OCI-M2 (cell line): Measurements from ENCODE around the gene MVB12B.
"Not testable (repeated sequence)": the region's sequence is repeated elsewhere in the genome, so short reads cannot be mapped to it uniquely, and the experiment has no call there.

Experiments
- DNase-seq: peaks from one replicate; lab custom pipeline; 2025; ENCODE audit not compliant: unreplicated experiment; lab: John Stamatoyannopoulos, UW

MVB12B gene

DNA sequence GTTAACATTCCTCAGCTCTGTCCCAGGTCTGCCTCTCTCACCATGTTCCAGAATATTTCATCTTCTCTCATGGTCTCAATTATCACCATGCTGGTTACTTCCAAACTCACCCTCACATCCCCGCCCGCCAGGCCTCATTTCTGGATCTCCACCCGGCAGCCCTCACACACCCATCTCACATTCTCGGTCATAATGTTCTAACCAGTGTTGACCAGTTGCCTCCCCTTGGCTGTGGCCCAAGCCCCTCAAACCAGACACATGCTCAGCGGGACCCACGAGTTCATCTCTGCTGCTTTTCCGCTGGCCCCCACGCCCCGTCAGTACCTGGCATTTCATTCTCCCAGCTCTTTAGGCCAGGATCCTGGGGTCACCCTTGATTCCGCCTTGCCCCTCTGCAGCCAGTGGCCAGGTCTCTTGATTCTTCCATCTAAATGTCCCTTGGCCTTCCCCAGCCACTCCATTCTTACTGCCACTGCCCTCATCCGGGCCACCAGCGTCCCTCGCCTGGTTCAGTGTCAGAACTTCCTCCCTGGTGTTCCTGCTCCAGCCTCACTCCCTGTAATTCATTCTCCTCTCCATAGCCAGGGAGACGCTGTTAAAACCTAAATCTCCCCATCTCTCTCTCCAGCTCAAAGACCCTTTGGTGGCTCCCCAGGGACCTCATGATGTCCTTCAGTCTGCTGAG is 141.7 kb downstream of the MVB12B start:
- no peak for DNase-seq

GRCh38 chr9:126470241-126470993 is 143.8 kb downstream of the MVB12B start:
- DNase-seq, result no peak

DNA sequence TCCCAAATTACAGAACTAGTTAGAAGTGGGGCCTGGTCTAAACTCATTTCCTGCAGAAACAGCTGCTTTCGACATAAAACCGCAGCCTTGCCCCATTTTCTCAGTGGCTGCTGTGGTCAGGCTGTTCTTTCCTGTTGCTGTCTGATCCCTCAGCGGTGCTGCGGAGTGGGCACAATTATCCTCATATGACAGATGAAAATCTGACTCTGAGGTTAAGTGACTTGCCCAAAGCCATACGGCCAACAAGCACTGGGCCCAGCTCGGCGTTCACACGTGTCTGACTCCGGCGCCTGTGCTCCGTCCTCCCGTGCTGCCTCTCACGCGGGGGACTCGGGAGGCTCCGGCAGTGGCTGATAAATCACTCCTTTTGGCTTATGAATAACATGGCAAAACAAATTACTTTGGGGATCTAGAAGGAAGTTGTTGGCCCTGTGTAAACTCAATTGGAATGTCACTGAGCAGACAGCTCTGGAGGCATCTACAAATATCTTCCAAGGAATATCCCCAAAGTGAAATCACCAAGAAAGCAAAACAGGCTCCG is 144.5 kb downstream of the MVB12B start:
- no peak for DNase-seq

- DNase-seq, result no peak
Observed at GRCh38 chr9:126472198-126472947, 145.7 kb downstream of the MVB12B start.

- no peak for DNase-seq
Observed at GRCh38 chr9:126472948-126473298, 146.3 kb downstream of the MVB12B start.

- no peak for DNase-seq
Observed at GRCh38 chr9:126474206-126474765, 147.7 kb downstream of the MVB12B start.

DNA sequence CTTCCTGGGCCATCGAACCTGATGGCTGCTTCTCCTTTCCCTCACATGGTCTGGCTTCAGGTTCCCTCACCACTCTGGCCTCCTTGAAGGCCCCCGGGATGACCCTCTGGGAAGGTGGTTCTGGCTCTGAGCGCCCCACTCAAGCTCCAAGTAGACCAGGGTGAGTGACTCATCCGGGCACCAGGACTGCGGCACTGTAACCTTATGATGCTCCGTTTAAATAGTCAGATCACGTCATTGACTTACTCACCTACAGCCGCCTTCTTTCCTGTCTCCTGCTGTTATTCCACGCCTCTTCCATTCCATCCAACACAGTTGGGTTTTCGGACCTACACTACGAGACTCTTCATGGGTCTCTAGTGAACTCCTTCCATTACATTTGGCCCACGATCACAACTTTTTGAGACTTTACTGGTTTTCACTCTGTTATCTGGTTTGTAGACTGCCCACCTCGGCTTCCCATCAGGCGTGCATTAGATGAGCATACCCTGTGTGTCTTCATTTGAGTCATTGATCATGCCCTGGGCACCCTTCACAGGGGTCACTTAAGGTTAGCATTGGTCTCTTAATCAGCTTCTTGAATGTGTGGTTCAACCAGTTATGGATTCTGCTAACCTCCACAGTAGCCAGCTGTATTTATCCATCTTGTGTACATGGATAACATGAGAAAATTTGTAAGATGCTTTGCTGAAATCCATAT is 148.3 kb downstream of the MVB12B start:
- no peak for DNase-seq

DNA sequence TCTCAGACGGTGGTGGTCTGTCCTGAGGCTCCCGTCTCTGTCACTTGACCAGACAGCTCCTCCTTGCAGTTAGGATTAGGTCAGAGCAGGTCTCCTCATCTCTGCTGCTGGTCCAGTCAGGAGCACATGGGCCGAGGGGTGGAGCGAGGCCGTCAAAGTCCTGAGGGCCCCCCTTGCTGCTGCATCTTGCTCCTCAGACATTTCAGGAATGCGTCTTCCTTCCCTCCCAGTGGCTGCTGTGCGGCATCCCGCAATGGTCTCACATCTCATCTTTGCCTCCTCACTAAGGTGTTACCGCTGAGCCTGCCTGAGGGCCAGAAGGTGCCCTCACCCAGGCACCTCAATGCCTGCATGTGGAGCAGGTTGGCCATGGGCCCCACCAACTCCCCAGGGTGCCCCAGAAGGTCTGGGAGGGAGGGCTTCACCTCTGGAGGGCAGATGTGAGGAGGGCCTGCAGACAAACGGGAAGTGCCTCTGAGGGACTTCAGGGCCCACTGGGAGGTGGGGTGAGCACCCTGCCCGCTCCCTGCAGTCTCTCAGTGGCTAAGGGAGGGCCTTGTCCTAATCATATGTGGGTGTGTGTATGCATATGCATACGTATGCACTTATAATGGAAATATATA is 149.4 kb downstream of the MVB12B start:
- no peak for DNase-seq

GRCh38 chr9:126477432-126477831 is 150.8 kb downstream of the MVB12B start:
- DNase-seq, result not testable (repeated sequence)

- DNase-seq, result no peak
Observed at GRCh38 chr9:126478216-126478981, 151.8 kb downstream of the MVB12B start.

DNA sequence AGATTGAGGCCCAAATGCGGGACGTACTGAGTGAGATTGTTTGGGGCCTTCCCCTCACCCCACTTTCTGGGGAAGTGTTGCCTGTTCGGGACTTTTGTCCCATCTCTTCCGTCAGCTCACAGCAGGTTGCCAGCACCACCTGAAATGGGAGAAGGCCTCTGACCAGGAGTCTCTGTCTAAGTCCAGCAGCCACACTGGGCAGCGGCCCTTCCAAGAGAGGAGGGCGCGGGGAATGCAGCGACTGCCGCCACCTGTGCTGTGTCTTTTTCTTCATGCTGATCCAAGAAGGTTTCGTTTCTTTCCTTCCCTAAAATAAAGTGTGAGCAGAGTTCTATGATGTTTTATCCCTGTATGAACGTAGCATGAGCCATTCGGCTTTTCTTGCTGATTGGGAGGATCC is 152.9 kb downstream of the MVB12B start:
- DNase-seq, result no peak

GRCh38 chr9:126480813-126481212 is 154.2 kb downstream of the MVB12B start:
- no peak for DNase-seq

GRCh38 chr9:126481862-126482261 is 155.2 kb downstream of the MVB12B start:
- DNase-seq, result no peak

DNA sequence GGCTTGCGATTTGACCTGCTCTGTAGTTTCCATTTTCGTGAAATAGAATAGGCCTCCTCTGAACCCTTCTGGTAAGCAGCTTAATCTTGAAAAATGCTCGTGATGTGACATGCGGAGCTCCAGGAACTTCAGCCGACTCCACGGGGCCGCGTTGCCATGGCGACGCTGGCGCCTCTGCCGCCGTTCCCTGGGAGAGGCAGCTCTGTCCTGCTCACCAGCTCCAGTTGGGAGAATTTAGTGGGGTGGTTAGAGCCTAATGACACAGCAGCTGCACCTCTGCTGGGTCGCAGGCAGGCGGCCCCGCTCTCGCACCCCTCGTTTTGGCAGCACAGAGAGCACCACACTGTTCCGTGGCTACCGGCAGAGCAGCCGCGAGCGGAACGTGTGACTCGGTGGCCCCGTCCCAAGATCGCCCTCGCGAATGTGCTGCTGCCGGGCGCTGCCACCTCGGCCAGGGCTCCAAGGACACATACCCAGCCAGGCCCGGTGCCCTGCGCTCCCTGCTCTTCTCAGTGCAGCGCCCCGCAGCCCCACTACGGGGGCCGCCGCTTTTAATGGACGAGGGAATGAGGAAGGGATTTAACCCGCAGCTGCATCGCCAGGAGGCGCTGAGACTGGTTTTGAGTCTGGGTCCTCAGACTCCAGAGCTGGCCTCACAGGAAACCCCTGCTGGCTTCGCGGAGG is 155.9 kb downstream of the MVB12B start:
- no peak for DNase-seq

GRCh38 chr9:126483468-126484073 is 156.9 kb downstream of the MVB12B start:
- DNase-seq, result no peak

DNA sequence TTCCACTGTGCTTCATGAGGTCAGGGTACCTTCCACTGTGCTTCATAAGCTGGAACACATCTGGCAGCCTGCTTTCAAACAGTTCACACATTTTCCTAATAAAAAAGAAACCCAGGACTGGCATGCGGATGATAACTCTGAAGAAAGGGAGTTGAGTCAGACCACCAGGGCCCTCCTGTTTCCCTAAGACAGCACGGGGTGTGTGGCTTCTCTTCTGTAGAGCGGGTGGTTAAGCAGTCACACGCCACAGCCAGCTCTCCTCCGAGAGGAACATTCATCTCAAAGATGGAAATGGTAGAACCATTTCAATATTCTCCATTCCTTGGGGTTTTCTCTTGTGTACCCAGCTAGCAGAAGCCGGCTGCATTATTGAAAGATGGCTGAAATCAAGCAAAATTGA is 159.0 kb downstream of the MVB12B start:
- no peak for DNase-seq

DNA sequence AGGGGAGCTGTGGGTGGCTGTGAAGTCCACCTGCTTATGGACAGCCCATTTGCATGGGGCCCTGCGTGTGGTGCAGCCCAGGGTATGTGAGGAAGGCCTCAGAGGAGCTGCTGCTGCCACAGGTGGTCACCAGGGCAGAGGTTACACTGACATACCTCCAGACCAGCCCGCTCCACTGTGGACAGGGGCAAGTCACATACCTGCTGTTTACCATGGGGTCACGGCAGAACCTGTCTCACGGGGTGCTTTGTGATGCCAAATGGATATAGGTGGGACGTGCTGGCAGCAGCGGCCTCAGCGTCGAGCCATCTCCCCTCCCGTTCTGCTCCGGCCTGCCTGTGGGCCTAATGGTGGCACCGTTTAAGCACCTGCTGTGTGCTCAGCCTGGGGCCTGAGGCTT is 159.6 kb downstream of the MVB12B start:
- no peak for DNase-seq

DNA sequence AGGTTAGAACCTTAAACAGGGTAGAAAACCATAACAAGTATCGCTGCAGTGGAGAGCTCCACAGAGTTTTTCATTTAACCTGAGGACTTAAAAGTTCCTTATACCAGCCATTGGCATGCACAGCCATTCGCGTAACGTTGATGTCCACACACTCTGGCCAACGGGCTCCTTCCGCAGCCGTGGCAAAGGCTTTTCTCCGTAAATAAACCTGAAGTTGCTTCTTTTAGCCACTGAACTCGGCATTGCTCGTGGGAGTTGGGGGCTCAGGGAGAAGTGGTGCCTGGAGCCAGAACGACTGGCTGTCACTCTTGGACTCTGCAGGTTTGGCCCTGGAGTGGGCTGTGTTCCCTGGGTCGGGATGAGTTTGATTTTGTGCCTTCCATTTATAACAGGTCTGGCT is 161.2 kb downstream of the MVB12B start:
- DNase-seq, result no peak

- no peak for DNase-seq
Observed at GRCh38 chr9:126488310-126488709, 161.7 kb downstream of the MVB12B start.
